Ovary (tissue), 9 donors: ENCODE results near the gene NIN. TPM values are rescaled to one million over a fixed set of nuclear protein-coding genes. Genes with fewer than 3 reads are reported as not detected.

Source experiments
- DNase-seq, 5 donors: peaks; one replicate each; pipeline ENCODE4 v3.0.0-alpha.2; 2019 to 2020
- H3K27ac ChIP-seq, 2 donors: fragments of 200-600 bp; one replicate each; pipeline versions ENCODE4 v1.5.1 to v1.8.0; 2019 to 2022
- H3K27me3 ChIP-seq: fragments of 200-600 bp; one replicate; pipeline ENCODE4 v1.8.0; 2022
- H3K36me3 ChIP-seq: fragments of 200-600 bp; sonication (generic); one replicate; pipeline ENCODE4 v1.5.1; 2019
- H3K4me1 ChIP-seq: one replicate; pipeline ENCODE4 v1.8.1; 2013; ENCODE audit warnings: mild to moderate bottlenecking, moderate library complexity; ENCODE audit not compliant: insufficient read depth
- H3K4me3 ChIP-seq: fragments of 200-600 bp; sonication (generic); one replicate; pipeline ENCODE4 v1.5.1; 2017
- H3K9me3 ChIP-seq, 2 donors: fragments of 200-600 bp in 1 of 2; sonication (generic) in 1 of 2; one replicate each; pipeline versions ENCODE4 v1.5.1 to v1.8.1; 2013 to 2019; ENCODE audit warnings: mild to moderate bottlenecking in 1 of 2, moderate library complexity in 1 of 2
- CTCF ChIP-seq, 3 donors: fragments of 450-650 bp in 2 of 3; fragments of 200-600 bp in 1 of 3; IDR thresholded peaks; one replicate each; pipeline versions ENCODE4 v1.5.1 to v1.8.0; 2016 to 2022; ENCODE audit warnings: antibody characterized with exemption in 3 of 3, mild to moderate bottlenecking in 1 of 3
- EP300 ChIP-seq: sonication (generic); formaldehyde crosslinking; IDR thresholded peaks from one replicate; pipeline ENCODE4 v1.6.1; 2017; ENCODE audit warnings: antibody characterized with exemption
- POLR2A ChIP-seq: fragments of 450-650 bp; IDR thresholded peaks from one replicate; pipeline ENCODE4 v1.6.1; 2017; ENCODE audit warnings: antibody characterized with exemption, mild to moderate bottlenecking, moderate library complexity
- WGBS, 3 donors: extraction: QIAGEN DNeasy Blood & Tissue Kit in 1 of 3; methylation state at CpG; one replicate each; pipeline versions ENCODE4 v1.1.5 to v1.1.7; 2013 to 2017; 5-methylcytosine and 5-hydroxymethylcytosine counted together
- intact Hi-C, 4 donors: fragments of 100-400 bp; cut with DNase I; formaldehyde crosslinking; loops; one replicate each; pipeline versions ENCODE4 v1.11.0 to v1.15.1; 2022 to 2023
- polyA plus RNA-seq, 2 donors: library from polyadenylated mRNA; stranded (reverse); fragments of 200-250 nt in 1 of 2; fragments of 350-450 nt in 1 of 2; fragmentation: Illumina TruSeq in 1 of 2; extraction: RNeasy Lipid Tissue Mini Kit (QIAGEN cat#74804) in 1 of 2; gene quantifications; one replicate each; pipeline ENCODE4 v1.2.3, GENCODE V29; 2013 to 2014
- total RNA-seq, 7 donors: library from RNA; depleted of rRNA in 2 of 7; stranded (reverse); fragments of >200 nt in 2 of 7; fragmentation: NEBNext Ultra II Directional in 3 of 7; extraction: Animal tissue kit (Norgen Biotek cat#: 25700) in 3 of 7; gene quantifications; one replicate each; pipeline versions ENCODE4 v1.1.0 to v1.2.4, GENCODE V29; 2016 to 2023
- donor health status: DM: no; HTN: no; CAD: no; lungs with moderate emphysema.
- donor health status: DM: no; HTN: no; CAD: no.
- donor health status: Bipolar disorder and iron deficiency.
- donor health status: DM: yes; HTN: yes; CAD: no.
- donor health status: DM: no; HTN: no; CAD: no.
- donor health status: DM: yes; HTN: yes; CAD: no.

Gene NIN
- total and polyA plus RNA-seq, 9 donors: 6.4 to 32.4 (median 28.0) TPM

- 24 to 44% (median 30%) methylated on average over 1 of the region's 1 CpG for WGBS, 3 donors
- Histone ChIP-seq H3K9me3 (no peaks in the 10 kb centered on the region), H3K27me3 (no peaks in the 10 kb centered on the region), H3K4me1 (no peaks in the 10 kb centered on the region), H3K4me3 (no peak overlapping the region), H3K36me3 (no peaks in the 10 kb centered on the region), H3K27ac (no peak overlapping the region)
- intact Hi-C loops: no loop called here
- TF ChIP-seq POLR2A (no peak), EP300 (no peak)
- no peak for DNase-seq
Observed at GRCh38 chr14:50839048-50839447, 8.1 kb upstream of the NIN start.

GRCh38 chr14:50837850-50838470 lies 7.0 kb upstream of the NIN start:
- H3K27me3 ChIP-seq: no peaks in the 10 kb centered on the region
- H3K9me3 ChIP-seq: no peaks in the 10 kb centered on the region
- H3K36me3 ChIP-seq: no peaks in the 10 kb centered on the region
- TF ChIP-seq POLR2A (no peak), CTCF (IDR thresholded peaks at IDR 0.05) (no peak), EP300 (no peak)
- no peak overlapping the region for H3K27ac ChIP-seq
- H3K4me1 ChIP-seq: no peaks in the 10 kb centered on the region
- no peak for DNase-seq
- 81 to 90% (median 83%) methylated on average over 2 of the region's 2 CpGs for WGBS, 3 donors
- intact Hi-C loops: no loop called here
- H3K4me3 ChIP-seq: no peak overlapping the region

- WGBS, 3 donors: 87 to 89% (median 87%) methylated on average over 10 of the region's 10 CpGs
- Histone ChIP-seq H3K36me3 (no peaks in the 10 kb centered on the region), H3K27me3 (no peaks in the 10 kb centered on the region), H3K27ac (no peak overlapping the region), H3K4me1 (no peaks in the 10 kb centered on the region), H3K4me3 (no peak overlapping the region), H3K9me3 (no peaks in the 10 kb centered on the region)
- no peak for TF ChIP-seq CTCF (IDR thresholded peaks at IDR 0.05)
- TF ChIP-seq EP300: no peak
- TF ChIP-seq POLR2A: no peak
- no peak for DNase-seq
- intact Hi-C loops: no loop called here
Observed at GRCh38 chr14:50837271-50837670, 6.3 kb upstream of the NIN start.

GRCh38 chr14:50836515-50836914 lies 5.6 kb upstream of the NIN start:
- no peak for DNase-seq
- no peaks in the 10 kb centered on the region for H3K9me3 ChIP-seq
- H3K27ac ChIP-seq: no peak overlapping the region
- TF ChIP-seq POLR2A: no peak
- TF ChIP-seq EP300: no peak
- no peak for TF ChIP-seq CTCF (IDR thresholded peaks at IDR 0.05)
- no peaks in the 10 kb centered on the region for H3K4me1 ChIP-seq
- no peaks in the 10 kb centered on the region for H3K36me3 ChIP-seq
- no peak overlapping the region for H3K4me3 ChIP-seq
- WGBS, 3 donors: 91 to 93% (median 93%) methylated on average over 5 of the region's 5 CpGs
- intact Hi-C loops: no loop called here
- H3K27me3 ChIP-seq: no peaks in the 10 kb centered on the region

GRCh38 chr14:50835280-50835679 lies 4.3 kb upstream of the NIN start:
- intact Hi-C loops: no loop called here
- 61 to 64% (median 63%) methylated on average over 2 of the region's 2 CpGs for WGBS, 3 donors
- Histone ChIP-seq H3K4me3 (no peak overlapping the region), H3K36me3 (no peaks in the 10 kb centered on the region), H3K27ac (no peak overlapping the region), H3K4me1 (no peaks in the 10 kb centered on the region), H3K9me3 (no peaks in the 10 kb centered on the region), H3K27me3 (no peaks in the 10 kb centered on the region)
- DNase-seq: no peak
- TF ChIP-seq POLR2A (no peak), EP300 (no peak), CTCF (IDR thresholded peaks at IDR 0.05) (no peak)
